ENCODE data around the gene PRSS57.

DNA sequence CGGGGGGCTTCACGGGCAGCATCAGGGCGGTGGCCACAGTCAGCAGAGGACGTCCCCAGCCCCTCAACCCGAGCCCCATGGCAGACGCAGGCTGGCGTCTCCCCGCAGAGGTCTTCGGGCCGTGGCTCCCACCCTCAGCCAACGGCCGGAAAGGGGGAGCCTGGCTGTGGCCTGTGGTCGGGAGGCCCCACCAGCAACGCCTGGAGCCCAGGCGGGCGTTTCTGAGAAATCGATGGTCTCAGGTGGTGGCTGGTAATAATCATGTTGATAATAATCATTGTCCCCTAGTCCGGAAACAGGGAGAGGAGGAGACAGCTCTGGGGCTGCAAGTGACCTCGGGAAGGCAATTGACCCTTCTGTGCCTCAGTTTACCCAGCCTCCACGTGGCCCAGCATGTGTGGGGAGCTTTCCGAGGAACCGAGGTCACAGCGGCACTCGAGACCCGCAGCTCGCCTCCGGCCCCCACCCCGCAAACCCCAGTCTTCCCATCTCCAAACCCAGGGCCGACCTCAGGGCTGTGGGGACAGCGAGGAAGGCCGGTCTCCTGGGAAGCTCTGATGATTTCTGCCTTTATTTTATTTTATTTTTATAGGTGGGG, at the start of gene PRSS57:
- TF ChIP-seq EP300 (IDR thresholded peaks at IDR 0.05; ENCODE audit: borderline replicate concordance in 1 of 2, low read depth in 1 of 2, low read length in 1 of 2) = no peak
- TF ChIP-seq, protein P1, sequence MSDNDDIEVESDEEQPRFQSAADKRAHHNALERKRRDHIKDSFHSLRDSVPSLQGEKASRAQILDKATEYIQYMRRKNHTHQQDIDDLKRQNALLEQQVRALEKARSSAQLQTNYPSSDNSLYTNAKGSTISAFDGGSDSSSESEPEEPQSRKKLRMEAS (IDR thresholded peaks at IDR 0.05; ENCODE audit: low read depth) = no peak
- no peak for TF ChIP-seq FOXM1 (IDR thresholded peaks at IDR 0.05; ENCODE audit: low read depth)
- TF ChIP-seq, protein P2, sequence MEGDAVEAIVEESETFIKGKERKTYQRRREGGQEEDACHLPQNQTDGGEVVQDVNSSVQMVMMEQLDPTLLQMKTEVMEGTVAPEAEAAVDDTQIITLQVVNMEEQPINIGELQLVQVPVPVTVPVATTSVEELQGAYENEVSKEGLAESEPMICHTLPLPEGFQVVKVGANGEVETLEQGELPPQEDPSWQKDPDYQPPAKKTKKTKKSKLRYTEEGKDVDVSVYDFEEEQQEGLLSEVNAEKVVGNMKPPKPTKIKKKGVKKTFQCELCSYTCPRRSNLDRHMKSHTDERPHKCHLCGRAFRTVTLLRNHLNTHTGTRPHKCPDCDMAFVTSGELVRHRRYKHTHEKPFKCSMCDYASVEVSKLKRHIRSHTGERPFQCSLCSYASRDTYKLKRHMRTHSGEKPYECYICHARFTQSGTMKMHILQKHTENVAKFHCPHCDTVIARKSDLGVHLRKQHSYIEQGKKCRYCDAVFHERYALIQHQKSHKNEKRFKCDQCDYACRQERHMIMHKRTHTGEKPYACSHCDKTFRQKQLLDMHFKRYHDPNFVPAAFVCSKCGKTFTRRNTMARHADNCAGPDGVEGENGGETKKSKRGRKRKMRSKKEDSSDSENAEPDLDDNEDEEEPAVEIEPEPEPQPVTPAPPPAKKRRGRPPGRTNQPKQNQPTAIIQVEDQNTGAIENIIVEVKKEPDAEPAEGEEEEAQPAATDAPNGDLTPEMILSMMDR (IDR thresholded peaks at IDR 0.05) = no peak
